Colonic mucosa (tissue), 4 donors: ENCODE data around the gene OSBPL10. TPM values are rescaled to one million over a fixed set of nuclear protein-coding genes. Genes with fewer than 3 reads are reported as not detected.

Experiments used
- DNase-seq: peaks from one replicate; pipeline ENCODE4 v3.0.0-alpha.2; 2020
- H3K27ac ChIP-seq: fragments of 200-600 bp; one replicate; pipeline ENCODE4 v1.8.0; 2021
- H3K27me3 ChIP-seq: fragments of 200-600 bp; one replicate; pipeline ENCODE4 v1.8.0; 2021
- H3K36me3 ChIP-seq: fragments of 200-600 bp; one replicate; pipeline ENCODE4 v1.8.0; 2021
- H3K4me1 ChIP-seq: fragments of 200-600 bp; one replicate; pipeline ENCODE4 v1.8.0; 2021; ENCODE audit warnings: mild to moderate bottlenecking
- H3K4me3 ChIP-seq: fragments of 200-600 bp; one replicate; pipeline ENCODE4 v1.8.0; 2021
- H3K9ac ChIP-seq, 2 donors: one replicate each; pipeline ENCODE4 v1.7.0; 2013; ENCODE audit warnings: control low read depth in 2 of 2, low read depth in 2 of 2, low read length in 2 of 2
- H3K9me3 ChIP-seq: fragments of 200-600 bp; one replicate; pipeline ENCODE4 v1.8.0; 2021
- CTCF ChIP-seq: fragments of 200-600 bp; IDR thresholded peaks from one replicate; pipeline ENCODE4 v1.8.0; 2022; ENCODE audit warnings: antibody characterized with exemption, mild to moderate bottlenecking
- intact Hi-C: fragments of 100-400 bp; cut with DNase I; formaldehyde crosslinking; loops from one replicate; pipeline ENCODE4 v1.14.1; 2022
- total RNA-seq, 2 donors: library from RNA; stranded (reverse); fragmentation: NEBNext Ultra II Directional in 1 of 2; extraction: Animal tissue kit (Norgen Biotek cat#: 25700) in 1 of 2; gene quantifications; one replicate each; pipeline ENCODE4 v1.2.1, GENCODE V29; 2021
- donor health status: healthy.
- donor health status: DM: no; HTN: no; CAD: no.
- donor health status: DM: no; HTN: no; CAD: no.

OSBPL10 gene
- total RNA-seq, 2 donors from 2014 or later: 20.0 to 34.4 TPM

GRCh38 chr3:31813686-31814085 is 167.4 kb downstream of the OSBPL10 start:
- no peak overlapping the region for H3K9ac ChIP-seq
- intact Hi-C loops: no loop called here
- no peak overlapping the region for H3K4me3 ChIP-seq
- TF ChIP-seq CTCF: no peak
- no peak for DNase-seq
- no peak overlapping the region for H3K27ac ChIP-seq
- no peaks in the 10 kb centered on the region for H3K9me3 ChIP-seq
- no peaks in the 10 kb centered on the region for H3K27me3 ChIP-seq
- H3K4me1 ChIP-seq: no peaks in the 10 kb centered on the region
- no peaks in the 10 kb centered on the region for H3K36me3 ChIP-seq

- no peak for TF ChIP-seq CTCF
- Histone ChIP-seq H3K9ac (no peak overlapping the region), H3K9me3 (no peaks in the 10 kb centered on the region), H3K27ac (no peak overlapping the region), H3K4me1 (no peaks in the 10 kb centered on the region), H3K27me3 (no peaks in the 10 kb centered on the region), H3K4me3 (no peak overlapping the region), H3K36me3 (no peaks in the 10 kb centered on the region)
- intact Hi-C loops: no loop called here
- DNase-seq: no peak
These were observed 167.9 kb downstream of the OSBPL10 start for GRCh38 chr3:31813197-31813596.

- no peak for TF ChIP-seq CTCF
- Histone ChIP-seq H3K9me3 (no peaks in the 10 kb centered on the region), H3K4me1 (no peaks in the 10 kb centered on the region), H3K27me3 (no peaks in the 10 kb centered on the region), H3K27ac (no peak overlapping the region), H3K36me3 (no peaks in the 10 kb centered on the region), H3K9ac (no peak overlapping the region), H3K4me3 (no peak overlapping the region)
- intact Hi-C loops: no loop called here
- DNase-seq: no peak
These were observed 170.1 kb downstream of the OSBPL10 start for GRCh38 chr3:31810991-31811433.

- Histone ChIP-seq H3K36me3 (no peaks in the 10 kb centered on the region), H3K4me1 (no peaks in the 10 kb centered on the region), H3K27me3 (no peaks in the 10 kb centered on the region), H3K9ac (no peak overlapping the region), H3K9me3 (no peaks in the 10 kb centered on the region), H3K4me3 (no peak overlapping the region), H3K27ac (no peak overlapping the region)
- intact Hi-C loops: no loop called here
- TF ChIP-seq CTCF: no peak
- DNase-seq: no peak
These were observed 172.8 kb downstream of the OSBPL10 start for GRCh38 chr3:31808143-31808720.

GRCh38 chr3:31804251-31805051 is 176.6 kb downstream of the OSBPL10 start:
- Histone ChIP-seq H3K9ac (no peak overlapping the region), H3K4me1 (no peaks in the 10 kb centered on the region), H3K27me3 (no peaks in the 10 kb centered on the region), H3K4me3 (no peak overlapping the region), H3K36me3 (no peaks in the 10 kb centered on the region), H3K9me3 (no peaks in the 10 kb centered on the region), H3K27ac (no peak overlapping the region)
- intact Hi-C loops: no loop called here
- DNase-seq: no peak
- no peak for TF ChIP-seq CTCF
